SU-DHL-6 (cell line): ENCODE data around the gene CLDN9.

Experiments used
- H2AFZ ChIP-seq: fragments of 200-600 bp; sonication (generic); 2 replicates; pipeline ENCODE4 v1.6.1; 2014; ENCODE audit warnings: low read depth, mild to moderate bottlenecking, moderate library complexity, mixed read lengths, antibody characterized with exemption, low read length; ENCODE audit not compliant: severe bottlenecking
- H3F3A ChIP-seq: fragments of 200-600 bp; shearing (Covaris generic); 2 replicates; pipeline ENCODE4 v1.6.0; 2016; ENCODE audit warnings: antibody characterized with exemption, mild to moderate bottlenecking; ENCODE audit not compliant: insufficient read depth
- H3K27ac ChIP-seq: fragments of 200-600 bp; sonication (generic); 2 replicates; pipeline ENCODE4 v1.5.1; 2016; ENCODE audit warnings: low read depth, mild to moderate bottlenecking, low read length, moderate library complexity, mixed read lengths
- H3K27me3 ChIP-seq: fragments of 200-600 bp; sonication (generic), shearing (Covaris generic); 2 replicates; pipeline ENCODE4 v1.6.0; 2014; ENCODE audit warnings: mild to moderate bottlenecking, low read length
- H3K36me3 ChIP-seq: fragments of 200-600 bp; sonication (generic); 2 replicates; pipeline ENCODE4 v1.6.1; 2014; ENCODE audit warnings: mild to moderate bottlenecking, low read length, mixed read lengths
- H3K4me2 ChIP-seq: fragments of 300-600, 200-600 bp; shearing (Covaris generic), sonication (generic); 2 replicates; pipeline ENCODE4 v1.6.0; 2014; ENCODE audit warnings: low read length, low read depth, mild to moderate bottlenecking; ENCODE audit not compliant: poor library complexity, severe bottlenecking
- H3K4me3 ChIP-seq: fragments of 200-600 bp; sonication (generic); 2 replicates; pipeline ENCODE4 v1.5.1; 2014; ENCODE audit warnings: antibody characterized with exemption, low read length, mild to moderate bottlenecking, mixed read lengths; ENCODE audit not compliant: insufficient read depth, poor library complexity, severe bottlenecking
- H3K79me2 ChIP-seq: fragments of 200-600 bp; sonication (generic); 2 replicates; pipeline ENCODE4 v1.6.1; 2014; ENCODE audit warnings: mild to moderate bottlenecking, low read length, moderate library complexity; ENCODE audit not compliant: insufficient read depth
- H3K9ac ChIP-seq: fragments of 200-600 bp; sonication (generic); 2 replicates; pipeline ENCODE4 v1.7.0; 2014; ENCODE audit warnings: mild to moderate bottlenecking, low read length
- H3K9me2 ChIP-seq: fragments of 200-600 bp; sonication (generic); replicated peaks from 2 replicates; pipeline ENCODE4 v1.6.1; 2014; ENCODE audit warnings: low read length; ENCODE audit not compliant: insufficient read depth
- H3K9me3 ChIP-seq: fragments of 200-600 bp; sonication (generic); 2 replicates; pipeline ENCODE4 v1.6.1; 2014; ENCODE audit warnings: low read length, mixed read lengths; ENCODE audit not compliant: insufficient read depth
- H4K20me1 ChIP-seq: fragments of 200-600 bp; sonication (generic); 2 replicates; pipeline ENCODE4 v1.6.1; 2014; ENCODE audit warnings: low read depth, mild to moderate bottlenecking, antibody characterized with exemption, low read length, moderate library complexity, mixed read lengths
- EZH2phosphoT487 ChIP-seq: fragments of 200-600 bp; sonication (generic), shearing (Covaris generic); conservative IDR thresholded peaks from 2 replicates; pipeline ENCODE4 v1.6.1; 2018; ENCODE audit warnings: mild to moderate bottlenecking, antibody characterized with exemption, low read length, moderate library complexity, mixed read lengths
- TF ChIP-seq, protein P1 (sequence below): fragments of 200-600 bp; sonication (generic); IDR thresholded peaks from one replicate; pipeline ENCODE4 v1.5.1; 2017; ENCODE audit warnings: antibody characterized with exemption, mild to moderate bottlenecking, low read length, moderate library complexity; ENCODE audit not compliant: insufficient read depth, poor library complexity, severe bottlenecking

Gene CLDN9

DNA sequence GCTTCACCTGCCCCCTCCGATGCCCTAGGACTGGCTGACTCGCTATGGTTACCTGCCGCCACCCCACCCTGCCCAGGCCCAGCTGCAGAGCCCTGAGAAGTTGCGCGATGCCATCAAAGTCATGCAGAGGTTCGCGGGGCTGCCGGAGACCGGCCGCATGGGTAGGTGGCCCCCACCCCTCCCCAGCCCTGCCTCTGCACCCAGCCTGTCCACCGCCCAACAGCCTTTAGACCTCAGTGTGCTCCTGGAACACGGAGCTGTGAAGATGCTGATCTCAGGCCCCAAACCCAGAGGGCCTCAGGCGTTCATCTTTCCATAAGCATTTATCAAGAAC, 34.6 kb downstream of the CLDN9 start:
- no peaks in the 10 kb centered on the region for H3K27me3 ChIP-seq
- no peaks in the 10 kb centered on the region for H3K9me3 ChIP-seq
- H3K4me2 ChIP-seq: no peak overlapping the region
- H3K27ac ChIP-seq: no peak overlapping the region
- no peak overlapping the region for H3K4me3 ChIP-seq
- H3K9ac ChIP-seq: no peak overlapping the region
- H3K79me2 ChIP-seq: no peaks in the 10 kb centered on the region
- H3K9me2 ChIP-seq: no peaks in the 10 kb centered on the region
- H2AFZ ChIP-seq: no peak overlapping the region
- TF ChIP-seq EZH2phosphoT487: no peak
- TF ChIP-seq, protein P1, sequence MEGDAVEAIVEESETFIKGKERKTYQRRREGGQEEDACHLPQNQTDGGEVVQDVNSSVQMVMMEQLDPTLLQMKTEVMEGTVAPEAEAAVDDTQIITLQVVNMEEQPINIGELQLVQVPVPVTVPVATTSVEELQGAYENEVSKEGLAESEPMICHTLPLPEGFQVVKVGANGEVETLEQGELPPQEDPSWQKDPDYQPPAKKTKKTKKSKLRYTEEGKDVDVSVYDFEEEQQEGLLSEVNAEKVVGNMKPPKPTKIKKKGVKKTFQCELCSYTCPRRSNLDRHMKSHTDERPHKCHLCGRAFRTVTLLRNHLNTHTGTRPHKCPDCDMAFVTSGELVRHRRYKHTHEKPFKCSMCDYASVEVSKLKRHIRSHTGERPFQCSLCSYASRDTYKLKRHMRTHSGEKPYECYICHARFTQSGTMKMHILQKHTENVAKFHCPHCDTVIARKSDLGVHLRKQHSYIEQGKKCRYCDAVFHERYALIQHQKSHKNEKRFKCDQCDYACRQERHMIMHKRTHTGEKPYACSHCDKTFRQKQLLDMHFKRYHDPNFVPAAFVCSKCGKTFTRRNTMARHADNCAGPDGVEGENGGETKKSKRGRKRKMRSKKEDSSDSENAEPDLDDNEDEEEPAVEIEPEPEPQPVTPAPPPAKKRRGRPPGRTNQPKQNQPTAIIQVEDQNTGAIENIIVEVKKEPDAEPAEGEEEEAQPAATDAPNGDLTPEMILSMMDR: no peak
- H3F3A ChIP-seq: no peaks in the 10 kb centered on the region
- H3K36me3 ChIP-seq: no peaks in the 10 kb centered on the region
- no peaks in the 10 kb centered on the region for H4K20me1 ChIP-seq

DNA sequence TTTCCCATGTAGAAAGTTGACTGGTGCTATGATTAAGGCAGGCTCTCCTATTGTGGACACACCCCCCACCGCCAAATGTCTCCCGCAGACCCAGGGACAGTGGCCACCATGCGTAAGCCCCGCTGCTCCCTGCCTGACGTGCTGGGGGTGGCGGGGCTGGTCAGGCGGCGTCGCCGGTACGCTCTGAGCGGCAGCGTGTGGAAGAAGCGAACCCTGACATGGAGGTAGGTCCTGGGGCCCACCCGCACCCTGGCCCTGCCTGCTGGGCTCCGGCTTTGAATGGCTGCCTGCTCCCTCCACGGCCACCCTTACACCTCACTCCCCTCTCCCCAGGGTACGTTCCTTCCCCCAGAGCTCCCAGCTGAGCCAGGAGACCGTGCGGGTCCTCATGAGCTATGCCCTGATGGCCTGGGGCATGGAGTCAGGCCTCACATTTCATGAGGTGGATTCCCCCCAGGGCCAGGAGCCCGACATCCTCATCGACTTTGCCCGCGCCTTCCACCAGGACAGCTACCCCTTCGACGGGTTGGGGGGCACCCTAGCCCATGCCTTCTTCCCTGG, 37.3 kb downstream of the CLDN9 start:
- H3F3A ChIP-seq: no peaks in the 10 kb centered on the region
- TF ChIP-seq, protein P1: no peak
- TF ChIP-seq EZH2phosphoT487: no peak
- H3K4me3 ChIP-seq: no peak overlapping the region
- no peaks in the 10 kb centered on the region for H3K9me3 ChIP-seq
- no peaks in the 10 kb centered on the region for H4K20me1 ChIP-seq
- H3K79me2 ChIP-seq: no peaks in the 10 kb centered on the region
- H3K36me3 ChIP-seq: no peaks in the 10 kb centered on the region
- H3K9me2 ChIP-seq: no peaks in the 10 kb centered on the region
- H3K27me3 ChIP-seq: no peaks in the 10 kb centered on the region
- no peak overlapping the region for H2AFZ ChIP-seq
- H3K9ac ChIP-seq: no peak overlapping the region
- no peak overlapping the region for H3K27ac ChIP-seq
- H3K4me2 ChIP-seq: no peak overlapping the region

DNA sequence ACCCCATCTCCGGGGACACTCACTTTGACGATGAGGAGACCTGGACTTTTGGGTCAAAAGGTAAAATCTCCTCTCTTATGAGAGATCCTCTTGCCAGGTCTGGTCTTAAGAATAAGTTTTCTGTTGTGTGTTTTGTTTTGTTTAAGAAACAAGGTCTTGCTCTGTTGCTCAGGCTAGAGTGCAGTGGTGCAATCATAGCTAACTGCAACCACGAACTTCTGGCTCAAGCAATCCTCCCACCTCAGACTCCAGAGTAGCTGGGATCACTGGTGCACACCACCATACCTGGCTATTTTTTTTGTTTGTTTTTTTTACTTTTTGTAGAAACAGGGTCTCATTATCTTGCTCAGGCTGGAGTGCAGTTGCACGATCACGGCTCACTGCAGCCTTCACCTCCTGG, 37.8 kb downstream of the CLDN9 start:
- H3K4me3 ChIP-seq: no peak overlapping the region
- H3K27ac ChIP-seq: no peak overlapping the region
- H3K9ac ChIP-seq: no peak overlapping the region
- no peak overlapping the region for H2AFZ ChIP-seq
- no peaks in the 10 kb centered on the region for H3K79me2 ChIP-seq
- H3K4me2 ChIP-seq: no peak overlapping the region
- no peaks in the 10 kb centered on the region for H3K9me2 ChIP-seq
- H3F3A ChIP-seq: no peaks in the 10 kb centered on the region
- H3K9me3 ChIP-seq: no peaks in the 10 kb centered on the region
- no peak for TF ChIP-seq EZH2phosphoT487
- TF ChIP-seq, protein P1: no peak
- no peaks in the 10 kb centered on the region for H4K20me1 ChIP-seq
- H3K27me3 ChIP-seq: no peaks in the 10 kb centered on the region
- H3K36me3 ChIP-seq: no peaks in the 10 kb centered on the region
